GM21390 (cell line): Measurements from ENCODE around the gene PHF13.
"Not testable (repeated sequence)": the region's sequence is repeated elsewhere in the genome, so short reads cannot be mapped to it uniquely, and the experiment has no call there.

Experiments
- ATAC-seq: cut with Tn5 transposase; IDR thresholded peaks from one replicate; pipeline ENCODE4 v1.9.1; 2021; ENCODE audit not compliant: unreplicated experiment

Gene PHF13

DNA sequence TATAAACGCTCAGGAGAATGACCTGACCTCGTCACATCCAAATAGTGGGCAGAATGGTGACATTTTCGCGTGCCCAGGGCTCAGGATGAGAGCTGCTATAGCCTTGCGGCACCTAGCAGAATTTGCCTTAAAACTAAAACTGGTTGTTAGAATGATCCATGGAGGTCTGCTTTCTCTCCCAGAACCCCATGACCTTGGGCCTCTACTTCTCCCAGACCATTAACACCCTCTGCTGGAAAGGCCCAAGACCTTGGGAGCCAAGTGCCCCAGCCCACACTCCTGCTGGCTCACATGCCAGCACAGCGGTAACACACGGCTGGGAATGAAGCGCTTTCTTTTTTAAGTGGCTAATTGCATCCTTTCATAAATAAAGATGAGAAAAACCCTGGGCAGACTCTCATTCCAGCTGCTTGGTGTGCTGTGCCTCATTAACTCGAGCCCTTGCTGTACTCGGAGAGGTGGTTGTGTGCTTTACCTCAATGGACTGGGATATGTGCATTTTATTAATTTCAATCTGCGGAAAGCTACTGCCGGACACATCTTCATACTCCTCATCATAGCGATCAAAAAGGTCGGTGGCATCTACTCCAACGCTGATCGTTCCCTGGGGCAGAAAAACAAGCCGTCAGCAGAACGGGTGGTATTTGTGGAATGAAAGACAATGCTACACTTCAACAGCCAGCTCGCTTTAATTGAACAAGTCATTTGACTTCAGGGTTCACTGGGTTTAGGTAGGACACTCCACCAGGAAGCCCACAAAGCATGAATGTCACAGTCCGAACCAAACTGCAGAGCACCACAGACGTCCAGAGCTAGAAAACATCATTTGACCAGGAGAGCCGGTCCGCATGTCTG lies 40.1 kb downstream of the PHF13 start:
- no peak for ATAC-seq

DNA sequence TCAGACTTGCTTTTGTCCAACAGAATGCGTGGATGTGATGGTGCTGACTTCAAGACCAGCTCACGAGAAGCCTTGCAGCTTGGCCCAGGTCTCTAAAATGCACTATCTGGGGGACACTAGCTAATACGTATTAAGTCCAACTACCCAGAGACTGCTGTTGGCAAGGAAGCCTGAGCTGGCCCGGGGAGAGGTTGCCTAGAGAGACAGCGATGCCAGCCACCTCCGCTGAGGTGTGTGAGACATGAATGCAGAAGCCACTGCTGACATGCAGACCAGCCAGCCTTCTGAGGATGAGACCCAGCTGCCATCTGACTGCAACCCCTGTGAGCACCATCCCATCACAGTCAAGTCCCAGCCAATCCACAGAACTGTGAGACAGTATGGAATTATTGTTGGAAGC lies 43.6 kb downstream of the PHF13 start:
- no peak for ATAC-seq

DNA sequence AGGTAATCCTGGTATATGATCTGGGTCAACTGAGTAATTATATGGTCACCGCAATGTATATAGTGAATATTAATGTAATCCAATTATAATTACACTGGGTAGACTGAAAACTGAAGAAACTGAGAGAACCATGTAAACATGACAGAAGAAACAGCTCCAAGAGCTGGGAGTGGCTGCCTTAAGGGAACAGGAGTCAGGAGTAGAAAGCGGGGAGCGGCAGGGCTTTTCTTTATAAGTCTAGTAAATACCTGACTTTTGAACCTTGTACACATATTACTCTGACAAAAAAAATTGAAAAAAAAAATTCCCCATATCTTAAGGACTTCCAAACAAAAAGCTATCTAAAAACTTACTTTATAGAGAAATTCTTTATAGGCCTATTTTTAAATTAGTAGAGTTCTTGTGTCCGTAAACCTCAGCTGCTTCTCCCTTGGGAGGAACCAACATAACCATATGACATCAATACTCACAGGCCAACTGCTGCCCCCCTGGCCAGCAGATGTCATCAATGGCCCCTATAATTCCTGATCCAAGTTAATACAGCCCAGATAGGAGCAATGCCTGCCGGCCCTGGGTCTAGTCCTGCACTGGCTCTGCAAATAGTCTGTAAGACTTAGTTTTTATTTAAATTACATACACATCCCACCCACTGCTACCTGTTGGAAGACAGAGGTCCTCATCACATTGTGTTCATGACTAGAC lies 45.0 kb downstream of the PHF13 start:
- no peak for ATAC-seq

DNA sequence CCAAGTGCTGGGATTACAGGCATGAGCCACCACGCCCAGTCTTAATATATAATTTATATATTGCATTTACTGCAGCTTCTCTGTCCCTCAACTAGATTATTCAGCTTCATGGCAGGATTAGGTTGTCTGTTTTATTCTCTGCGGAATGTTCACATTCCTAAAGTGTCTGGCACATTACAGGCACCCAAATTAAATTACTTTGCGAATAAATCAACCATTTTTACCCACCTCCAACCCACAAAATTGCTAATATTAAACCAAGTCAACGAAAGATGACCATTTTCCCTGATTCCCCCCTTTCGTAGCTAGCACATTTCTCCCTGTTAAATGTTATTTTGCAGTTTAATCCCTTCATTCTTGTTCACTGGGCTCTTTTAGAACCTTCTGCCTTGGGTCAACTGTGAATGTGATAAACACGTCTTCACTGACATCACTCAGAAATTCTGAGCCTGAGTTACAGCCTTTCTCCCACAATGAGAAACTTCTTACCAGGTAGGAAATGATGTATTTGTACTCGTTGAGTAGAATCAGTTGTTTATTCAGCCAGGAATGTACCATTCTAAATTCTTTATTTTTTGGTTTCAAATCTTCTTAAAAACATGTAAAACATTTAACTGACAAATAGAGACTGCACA lies 47.0 kb downstream of the PHF13 start:
- ATAC-seq: no peak

DNA sequence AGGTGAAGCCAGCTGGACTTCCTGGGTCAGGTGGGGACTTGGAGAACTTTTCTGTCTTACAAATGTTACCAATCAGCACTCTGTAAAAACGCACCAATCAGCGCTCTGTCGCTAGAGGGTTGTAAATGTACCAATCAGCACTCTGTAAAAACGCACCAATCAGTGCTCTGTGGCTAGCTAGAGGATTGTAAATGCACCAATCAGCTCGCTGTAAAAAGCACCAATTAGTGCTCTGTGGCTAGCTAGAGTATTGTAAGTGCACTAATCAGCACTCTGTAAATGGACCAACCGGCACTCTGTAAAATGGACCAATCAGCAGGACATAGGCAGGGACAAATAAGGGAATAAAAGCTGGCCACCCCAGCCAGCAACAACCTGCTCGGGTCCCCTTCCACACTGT lies 48.9 kb downstream of the PHF13 start:
- ATAC-seq: not testable (repeated sequence)

DNA sequence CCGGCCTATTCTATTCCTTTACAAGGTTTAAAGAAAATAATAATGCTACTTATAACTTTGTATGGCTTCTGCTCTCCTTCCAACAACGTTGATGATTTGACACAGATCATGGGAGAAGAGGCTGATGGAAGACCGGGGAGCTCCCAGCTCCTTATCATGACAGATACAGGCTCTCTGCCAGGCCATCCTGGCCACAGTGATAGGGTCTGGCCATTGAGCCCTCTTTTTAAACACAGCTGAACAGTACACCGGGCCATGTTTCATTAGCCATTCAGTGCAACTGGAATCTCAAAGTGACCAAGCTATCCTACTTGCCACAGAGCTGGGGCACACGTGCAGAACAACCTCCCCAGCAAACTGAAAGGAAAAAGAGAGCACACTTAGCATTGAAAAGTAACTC lies 53.2 kb downstream of the PHF13 start:
- ATAC-seq: no peak

DNA sequence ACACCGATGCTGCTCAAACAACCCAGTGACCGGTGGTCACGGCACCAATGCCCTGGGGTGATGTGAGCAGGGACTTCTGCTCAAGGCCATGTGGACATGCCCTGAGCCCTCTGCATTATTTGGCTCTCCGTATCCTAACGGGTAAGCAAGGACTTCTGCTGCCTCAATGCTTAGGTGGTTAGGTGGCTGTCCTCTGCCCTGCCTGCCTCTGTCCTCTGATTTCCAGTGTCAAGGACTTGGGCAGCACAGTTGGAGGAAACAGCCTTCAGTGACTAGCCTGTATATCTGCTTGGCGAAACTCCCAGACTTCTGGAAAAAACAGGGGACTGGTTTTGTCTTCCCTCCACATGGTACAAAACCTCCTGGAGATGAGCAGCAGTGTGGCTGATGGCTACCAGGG lies 53.6 kb downstream of the PHF13 start:
- no peak for ATAC-seq

DNA sequence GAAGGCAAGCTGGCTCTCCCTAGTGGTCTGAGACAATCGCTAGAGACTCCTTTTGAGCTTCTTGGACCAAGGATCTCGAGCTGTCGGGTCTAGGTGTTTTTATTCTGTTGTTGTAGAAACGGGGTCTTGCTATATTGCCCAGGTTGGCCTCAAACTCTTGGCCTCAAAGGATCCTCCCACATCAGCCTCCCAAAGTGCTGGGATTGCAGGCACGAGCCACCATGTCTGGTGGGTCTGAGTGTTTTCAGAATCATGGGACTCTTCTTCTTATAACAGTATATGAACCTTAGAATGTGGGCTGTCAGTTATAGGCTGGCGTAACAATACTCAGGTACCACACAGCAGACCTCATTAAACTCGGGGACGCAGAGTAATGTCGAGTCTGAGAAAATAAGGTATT lies 55.0 kb downstream of the PHF13 start:
- no peak for ATAC-seq

DNA sequence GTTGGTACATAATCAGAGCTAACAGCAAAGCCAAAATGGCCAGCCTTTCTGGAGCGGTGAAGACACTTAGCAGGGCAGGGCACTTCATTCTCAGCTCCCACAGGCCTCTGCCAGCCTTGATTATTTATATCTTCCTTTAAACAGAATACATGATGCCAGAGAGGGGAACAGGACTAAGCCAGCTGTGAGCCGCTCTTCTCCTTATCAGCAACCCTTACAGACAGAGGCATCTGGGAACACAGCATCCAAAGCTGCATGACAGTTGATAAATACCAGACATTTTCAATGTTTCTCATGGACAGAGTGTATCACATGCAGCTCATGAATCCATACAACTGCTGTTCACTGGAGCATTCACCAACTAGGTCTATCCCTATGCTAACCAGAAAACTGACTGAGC lies 59.0 kb downstream of the PHF13 start:
- no peak for ATAC-seq
